ENCODE measurements around the gene CALN1.
"Not testable (repeated sequence)": the region's sequence is repeated elsewhere in the genome, so short reads cannot be mapped to it uniquely, and the experiment has no call there.

The CALN1 gene

GRCh38 chr7:72080865-72081510, 331.1 kb downstream of the CALN1 start:
- FAIRE-seq, result no peak

- no peak for FAIRE-seq
These were observed 331.8 kb downstream of the CALN1 start for GRCh38 chr7:72080341-72080766.

- FAIRE-seq, result no peak
These were observed 333.3 kb downstream of the CALN1 start for GRCh38 chr7:72078856-72079255.

- no peak for FAIRE-seq
These were observed 333.8 kb downstream of the CALN1 start for GRCh38 chr7:72078301-72078700.

- no peak for FAIRE-seq
These were observed 334.4 kb downstream of the CALN1 start for GRCh38 chr7:72077786-72078185.

GRCh38 chr7:72072901-72073300, 339.2 kb downstream of the CALN1 start:
- no peak for FAIRE-seq

GRCh38 chr7:72069263-72069662, 342.9 kb downstream of the CALN1 start:
- no peak for FAIRE-seq

GRCh38 chr7:72065764-72066163, 346.4 kb downstream of the CALN1 start:
- not testable (repeated sequence) for FAIRE-seq

GRCh38 chr7:72064916-72065315, 347.2 kb downstream of the CALN1 start:
- FAIRE-seq, result no peak

GRCh38 chr7:72063330-72063729, 348.8 kb downstream of the CALN1 start:
- FAIRE-seq, result no peak

- no peak for FAIRE-seq
These were observed 349.5 kb downstream of the CALN1 start for GRCh38 chr7:72062666-72063065.

GRCh38 chr7:72059925-72060324, 352.2 kb downstream of the CALN1 start:
- no peak for FAIRE-seq

- no peak for FAIRE-seq
These were observed 353.6 kb downstream of the CALN1 start for GRCh38 chr7:72058579-72058978.

- no peak for FAIRE-seq
These were observed 354.3 kb downstream of the CALN1 start for GRCh38 chr7:72057796-72058195.

- FAIRE-seq, result no peak
These were observed 354.9 kb downstream of the CALN1 start for GRCh38 chr7:72057231-72057630.

GRCh38 chr7:72055426-72055825, 356.7 kb downstream of the CALN1 start:
- FAIRE-seq, result no peak

- no peak for FAIRE-seq
These were observed 358.8 kb downstream of the CALN1 start for GRCh38 chr7:72053292-72053691.

- FAIRE-seq, result no peak
These were observed 363.7 kb downstream of the CALN1 start for GRCh38 chr7:72048420-72048819.

- FAIRE-seq, result no peak
These were observed 369.3 kb downstream of the CALN1 start for GRCh38 chr7:72042855-72043254.

GRCh38 chr7:72040641-72041040, 371.5 kb downstream of the CALN1 start:
- no peak for FAIRE-seq

GRCh38 chr7:72039460-72039859, 372.7 kb downstream of the CALN1 start:
- no peak for FAIRE-seq

- no peak for FAIRE-seq
These were observed 374.0 kb downstream of the CALN1 start for GRCh38 chr7:72038022-72038732.

GRCh38 chr7:72037516-72037915, 374.6 kb downstream of the CALN1 start:
- no peak for FAIRE-seq

- no peak for FAIRE-seq
These were observed 376.9 kb downstream of the CALN1 start for GRCh38 chr7:72035266-72035665.

- FAIRE-seq, result no peak
These were observed 379.2 kb downstream of the CALN1 start for GRCh38 chr7:72032934-72033333.

Data from endometrium (tissue), 2 donors.